ENCODE results near the gene INTS6.
A peak's percentile ranks its signal among the peaks of the same experiment; 100 is the strongest.

Gene INTS6

GRCh38 chr13:51495316-51495715 is 42.5 kb upstream of the INTS6 start:
- no peak for TF ChIP-seq CTCF (conservative IDR thresholded peaks at IDR 0.05; ENCODE audit: low read length)
- peak; percentile 54 for DNase-seq (ENCODE audit: low read depth)
- H3K4me3 ChIP-seq (ENCODE audit: low read length), result no peak overlapping the region

- peak; percentile 64 for DNase-seq (ENCODE audit: low read depth)
- no peak overlapping the region for H3K4me3 ChIP-seq (ENCODE audit: low read length)
These were observed 41.3 kb upstream of the INTS6 start for GRCh38 chr13:51494156-51494555.

GRCh38 chr13:51488212-51488611 is 35.4 kb upstream of the INTS6 start:
- no peak for DNase-seq (ENCODE audit: low read depth)
- no peak overlapping the region for H3K4me3 ChIP-seq (ENCODE audit: low read length)
- TF ChIP-seq CTCF (conservative IDR thresholded peaks at IDR 0.05; ENCODE audit: low read length), result no peak

More at GRCh38 chr13:51494156-51494555, 41.3 kb upstream of the INTS6 start:
- TF ChIP-seq CTCF (conservative IDR thresholded peaks at IDR 0.05; ENCODE audit: low read length), result no peak

GRCh38 chr13:51481656-51482055 is 28.8 kb upstream of the INTS6 start:
- no peak for DNase-seq (ENCODE audit: low read depth)
- H3K4me3 ChIP-seq (ENCODE audit: low read length), result no peak overlapping the region
- no peak for TF ChIP-seq CTCF (conservative IDR thresholded peaks at IDR 0.05; ENCODE audit: low read length)

- H3K4me3 ChIP-seq (ENCODE audit: low read length), result no peak overlapping the region
- peak; percentile 39 for DNase-seq (ENCODE audit: low read depth)
- no peak for TF ChIP-seq CTCF (conservative IDR thresholded peaks at IDR 0.05; ENCODE audit: low read length)
These were observed 26.3 kb upstream of the INTS6 start for GRCh38 chr13:51479199-51479523.

GRCh38 chr13:51478418-51479198 is 25.8 kb upstream of the INTS6 start:
- H3K4me3 ChIP-seq (ENCODE audit: low read length), result no peak overlapping the region
- TF ChIP-seq CTCF (conservative IDR thresholded peaks at IDR 0.05; ENCODE audit: low read length), result no peak

GRCh38 chr13:51477653-51478324 is 25.0 kb upstream of the INTS6 start:
- H3K4me3 ChIP-seq (ENCODE audit: low read length), result no peak overlapping the region
- TF ChIP-seq CTCF (conservative IDR thresholded peaks at IDR 0.05; ENCODE audit: low read length), result no peak
- DNase-seq (ENCODE audit: low read depth), result no peak

More at GRCh38 chr13:51478418-51479198, 25.8 kb upstream of the INTS6 start:
- DNase-seq (ENCODE audit: low read depth), result no peak
